Adipocyte (in vitro differentiated cells): ENCODE measurements around the gene RRAS.

Experiments
- DNase-seq: peaks from one replicate; pipeline ENCODE4 v3.0.0-alpha.2; 2015; ENCODE audit warnings: low read depth
- H3K27me3 ChIP-seq: replicated peaks from 2 replicates; pipeline ENCODE4 v1.7.0; 2013; ENCODE audit warnings: mild to moderate bottlenecking, low read length, moderate library complexity; ENCODE audit not compliant: control insufficient read depth, insufficient read depth
- H3K36me3 ChIP-seq: 2 replicates; pipeline ENCODE4 v1.7.0; 2013; ENCODE audit warnings: low read length, mild to moderate bottlenecking, moderate library complexity; ENCODE audit not compliant: control insufficient read depth, insufficient read depth, severe bottlenecking
- H3K4me1 ChIP-seq: 2 replicates; pipeline ENCODE4 v1.7.0; 2013; ENCODE audit warnings: mild to moderate bottlenecking, low read length, moderate library complexity; ENCODE audit not compliant: control insufficient read depth, insufficient read depth
- H3K4me3 ChIP-seq: 2 replicates; pipeline ENCODE4 v1.7.0; 2013; ENCODE audit warnings: mild to moderate bottlenecking, low read length, moderate library complexity
- H3K9ac ChIP-seq: 2 replicates; pipeline ENCODE4 v1.7.0; 2013; ENCODE audit warnings: mild to moderate bottlenecking, low read length, moderate library complexity
- H3K9me3 ChIP-seq: 2 replicates; pipeline ENCODE4 v1.7.0; 2013; ENCODE audit warnings: mild to moderate bottlenecking, low read length, moderate library complexity; ENCODE audit not compliant: control insufficient read depth

Gene RRAS

DNA sequence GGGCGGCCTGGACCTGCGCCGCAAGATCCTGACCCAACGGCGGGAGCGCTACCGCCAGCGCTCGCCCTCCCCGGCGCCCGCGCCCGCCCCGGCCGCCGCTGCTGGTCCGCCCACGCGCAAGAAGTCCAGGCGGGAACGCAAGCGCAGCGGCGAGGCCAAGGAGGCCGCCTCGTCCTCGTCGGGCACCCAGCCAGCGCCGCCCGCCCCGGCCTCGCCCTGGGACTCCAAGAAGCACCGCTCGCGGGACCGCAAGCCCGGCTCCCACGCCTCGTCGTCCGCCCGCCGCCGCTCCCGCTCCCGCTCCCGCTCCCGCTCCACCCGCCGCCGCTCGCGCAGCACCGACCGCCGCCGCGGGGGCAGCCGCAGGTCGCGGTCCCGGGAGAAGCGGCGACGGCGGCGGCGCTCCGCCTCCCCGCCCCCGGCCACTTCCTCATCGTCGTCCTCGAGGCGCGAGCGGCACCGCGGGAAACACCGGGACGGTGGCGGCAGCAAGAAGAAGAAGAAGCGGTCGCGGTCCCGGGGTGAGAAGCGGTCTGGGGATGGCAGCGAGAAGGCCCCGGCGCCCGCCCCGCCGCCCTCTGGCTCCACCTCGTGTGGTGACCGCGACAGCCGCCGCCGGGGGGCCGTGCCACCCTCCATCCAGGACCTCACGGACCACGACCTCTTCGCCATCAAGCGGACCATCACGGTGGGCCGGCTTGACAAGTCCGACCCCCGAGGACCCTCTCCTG lies 12.0 kb upstream of the RRAS start:
- peaks cover 73% of the 10 kb centered on the region for H3K36me3 ChIP-seq
- no peak overlapping the region for H3K9ac ChIP-seq
- no peak overlapping the region for H3K4me3 ChIP-seq
- H3K27me3 ChIP-seq = no peaks in the 10 kb centered on the region
- H3K4me1 ChIP-seq = no peaks in the 10 kb centered on the region
- no peak for DNase-seq
- no peaks in the 10 kb centered on the region for H3K9me3 ChIP-seq

GRCh38 chr19:49651029-49651819 lies 11.3 kb upstream of the RRAS start:
- Histone ChIP-seq H3K9ac (no peak overlapping the region), H3K4me3 (no peak overlapping the region), H3K36me3 (peaks cover 73% of the 10 kb centered on the region), H3K4me1 (no peaks in the 10 kb centered on the region), H3K27me3 (no peaks in the 10 kb centered on the region), H3K9me3 (no peaks in the 10 kb centered on the region)
- no peak for DNase-seq

- H3K4me3 ChIP-seq = no peak overlapping the region
- H3K9me3 ChIP-seq = no peaks in the 10 kb centered on the region
- no peaks in the 10 kb centered on the region for H3K27me3 ChIP-seq
- peaks cover 37% of the 10 kb centered on the region for H3K36me3 ChIP-seq
- H3K4me1 ChIP-seq = peaks cover 15% of the 10 kb centered on the region
- DNase-seq = no peak
- no peak overlapping the region for H3K9ac ChIP-seq
Measured at GRCh38 chr19:49646586-49646985, 6.6 kb upstream of the RRAS start.

DNA sequence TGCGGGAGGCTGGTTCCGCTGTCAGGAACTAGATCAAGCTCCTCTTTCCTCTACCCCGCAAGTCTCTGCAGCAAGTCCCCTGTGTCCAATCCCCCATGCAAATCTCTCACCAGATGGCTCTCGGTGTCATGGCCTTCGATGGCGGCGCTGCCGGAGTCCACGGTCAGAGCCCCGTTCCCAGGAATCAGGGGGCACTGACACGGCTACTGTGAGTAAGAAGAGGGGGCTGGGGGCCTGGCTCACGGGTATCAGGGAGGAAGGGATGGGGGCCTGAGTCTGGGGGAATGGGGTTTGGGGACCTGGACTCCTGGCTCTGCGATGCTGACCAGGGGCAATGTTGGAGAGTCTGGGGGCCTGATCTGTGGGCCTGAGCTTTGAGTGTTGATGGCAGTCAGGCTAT lies 6.1 kb upstream of the RRAS start:
- Histone ChIP-seq H3K27me3 (no peaks in the 10 kb centered on the region), H3K9me3 (no peaks in the 10 kb centered on the region), H3K36me3 (peaks cover 33% of the 10 kb centered on the region), H3K4me3 (no peak overlapping the region), H3K4me1 (peaks cover 21% of the 10 kb centered on the region), H3K9ac (no peak overlapping the region)
- DNase-seq = no peak

DNA sequence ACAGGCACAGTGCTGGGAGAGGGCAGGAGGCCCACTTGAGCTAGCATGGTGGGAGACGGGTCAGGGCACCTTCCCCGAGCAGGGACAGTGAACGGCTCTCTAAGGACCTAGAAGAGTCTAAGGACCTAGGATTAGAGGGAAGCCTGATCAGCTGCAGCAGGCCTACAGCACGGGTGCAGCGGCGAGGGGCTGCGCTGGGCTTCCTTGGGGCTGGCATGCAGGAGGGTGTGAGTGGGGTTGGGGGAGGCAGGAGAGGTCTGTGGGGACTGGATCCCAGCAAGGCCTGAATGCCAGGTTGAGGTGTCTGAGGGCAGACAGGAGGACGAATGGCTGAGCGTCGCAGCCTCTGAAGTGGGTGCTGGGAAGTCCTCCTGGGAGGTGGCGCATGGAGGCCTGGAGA lies 5.6 kb upstream of the RRAS start:
- Histone ChIP-seq H3K9ac (peak overlapping the region; percentile 22), H3K9me3 (no peaks in the 10 kb centered on the region), H3K36me3 (peaks cover 31% of the 10 kb centered on the region), H3K4me3 (no peak overlapping the region), H3K4me1 (peaks cover 24% of the 10 kb centered on the region), H3K27me3 (no peaks in the 10 kb centered on the region)
- no peak for DNase-seq

DNA sequence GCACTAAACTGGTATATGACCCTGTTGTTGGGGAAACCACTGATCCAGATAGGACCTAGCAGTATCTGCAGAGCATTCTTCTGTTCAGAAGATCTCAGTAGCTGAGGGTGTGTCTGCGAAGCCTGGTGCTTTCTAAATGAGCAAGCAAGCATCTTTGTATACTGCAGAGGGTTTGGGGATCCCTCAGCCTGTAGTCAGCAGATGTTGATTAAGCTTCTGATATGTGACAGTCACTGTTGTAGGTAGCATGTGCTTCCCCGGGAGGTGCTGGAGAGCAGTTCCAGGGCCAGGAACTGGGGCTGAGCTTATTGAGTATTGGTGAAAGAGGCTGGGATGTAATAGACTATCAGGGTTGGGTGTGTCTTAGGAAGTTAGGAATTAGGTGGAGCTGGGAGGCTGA lies 3.5 kb upstream of the RRAS start:
- DNase-seq = no peak
- H3K4me1 ChIP-seq = peaks cover 29% of the 10 kb centered on the region
- no peaks in the 10 kb centered on the region for H3K27me3 ChIP-seq
- peak overlapping the region; percentile 99 for H3K9ac ChIP-seq
- no peaks in the 10 kb centered on the region for H3K9me3 ChIP-seq
- H3K36me3 ChIP-seq = peaks cover 15% of the 10 kb centered on the region
- peak overlapping the region; percentile 98 for H3K4me3 ChIP-seq

- Histone ChIP-seq H3K9me3 (no peaks in the 10 kb centered on the region), H3K36me3 (peaks cover 15% of the 10 kb centered on the region), H3K27me3 (no peaks in the 10 kb centered on the region), H3K4me1 (peaks cover 32% of the 10 kb centered on the region), H3K4me3 (peak overlapping the region; percentile 98), H3K9ac (peak overlapping the region; percentile 99)
- no peak for DNase-seq
Measured at GRCh38 chr19:49642492-49643035, 2.6 kb upstream of the RRAS start.

DNA sequence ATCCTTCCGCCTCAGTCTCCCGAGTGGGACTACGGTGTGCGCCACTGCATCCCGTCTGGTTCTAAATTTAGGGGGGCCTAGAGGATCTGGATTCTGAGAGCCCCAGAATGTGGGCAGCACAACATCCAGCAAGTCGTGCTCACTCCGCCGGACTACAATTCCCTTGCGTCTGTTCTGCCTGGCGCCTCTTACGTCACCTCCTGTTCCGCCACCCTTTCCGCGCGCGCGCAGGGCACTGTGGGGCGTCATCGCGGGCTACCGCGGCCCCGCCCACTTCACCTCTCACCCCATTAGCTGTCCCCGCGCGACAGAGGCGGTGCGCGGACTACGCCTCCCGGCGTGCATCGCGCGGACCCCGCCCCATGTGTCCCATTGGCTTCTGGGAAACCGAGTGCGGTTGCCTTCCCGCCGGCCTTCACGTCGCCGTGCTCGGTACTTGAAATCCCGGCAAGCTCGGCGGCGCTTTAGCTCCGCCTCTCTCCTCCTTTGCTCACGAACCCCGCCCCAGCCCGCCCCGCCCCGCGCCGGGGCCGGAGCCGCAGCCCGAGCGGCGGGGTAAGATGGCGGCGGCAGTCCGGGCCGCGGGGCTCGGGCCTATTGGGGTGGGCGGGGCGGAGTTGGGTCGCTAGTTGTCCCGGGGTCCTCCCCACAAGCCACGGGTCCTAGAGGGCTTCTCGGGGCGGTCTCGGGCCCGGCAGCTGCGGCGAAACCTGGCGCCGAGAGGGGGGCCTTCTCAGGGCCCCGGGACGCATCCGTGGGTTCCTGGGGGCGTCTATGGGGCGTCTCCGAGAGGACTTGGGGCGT lies 1.9 kb upstream of the RRAS start, which contains the start of gene SCAF1:
TSS of gene SCAF1 (plus strand) at position 522 of the 804 bp plus-strand sequence. CDS start 2,818 bp downstream, outside the sequence.
- Histone ChIP-seq H3K27me3 (no peaks in the 10 kb centered on the region), H3K4me3 (peak within 1 kb of the TSS; percentile 98), H3K9ac (peak within 1 kb of the TSS; percentile 100), H3K9me3 (no peaks in the 10 kb centered on the region), H3K36me3 (peaks cover 9% of the 10 kb centered on the region), H3K4me1 (peaks cover 34% of the 10 kb centered on the region)
- DNase-seq = peak; percentile 100

DNA sequence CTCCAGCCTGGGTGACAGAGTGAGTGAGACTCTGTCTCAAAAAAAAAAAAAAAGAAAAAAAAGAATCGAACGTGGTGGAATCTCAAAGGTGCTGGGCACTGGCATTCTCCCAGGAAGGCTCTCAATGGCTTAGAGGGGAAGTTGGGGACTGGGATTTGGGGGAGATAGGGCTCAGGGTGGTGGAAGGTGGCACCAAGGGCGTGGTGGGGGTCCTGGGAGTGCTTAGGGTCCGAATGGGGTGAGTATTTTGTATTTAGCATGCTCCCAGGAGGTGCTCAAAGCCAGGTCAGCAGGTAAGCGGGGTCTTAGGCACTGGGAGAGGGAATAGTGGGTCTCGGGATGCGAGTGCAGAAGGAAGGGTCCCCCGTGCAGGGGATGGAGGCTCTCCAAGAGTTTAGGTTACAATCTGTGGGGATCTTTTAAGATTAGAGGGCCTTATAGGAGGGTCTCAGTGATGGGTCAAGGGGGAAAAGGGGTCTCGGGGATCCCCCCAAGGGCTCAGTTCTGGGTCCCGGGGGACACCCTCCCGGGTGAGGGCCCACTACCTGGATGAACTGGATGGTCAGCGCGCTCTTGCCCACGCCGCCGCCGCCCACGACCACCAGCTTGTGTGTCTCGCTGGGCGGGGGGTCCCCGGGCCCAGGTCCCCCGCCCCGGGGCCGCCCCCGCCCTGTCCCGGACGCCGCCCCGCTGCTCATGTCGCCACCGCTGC lies 386 bp downstream of the RRAS start:
- peak overlapping the region; percentile 83 for H3K4me3 ChIP-seq
- H3K9me3 ChIP-seq = no peaks in the 10 kb centered on the region
- H3K9ac ChIP-seq = peak overlapping the region; percentile 99
- peaks cover 45% of the 10 kb centered on the region for H3K4me1 ChIP-seq
- H3K36me3 ChIP-seq = peaks cover 14% of the 10 kb centered on the region
- peak; percentile 33 for DNase-seq
- no peaks in the 10 kb centered on the region for H3K27me3 ChIP-seq

GRCh38 chr19:49637821-49638738 lies 1.9 kb downstream of the RRAS start:
- no peaks in the 10 kb centered on the region for H3K9me3 ChIP-seq
- H3K4me3 ChIP-seq = peak overlapping the region; percentile 83
- DNase-seq = peak; percentile 96

More at GRCh38 chr19:49637821-49638738, 1.9 kb downstream of the RRAS start:
- H3K27me3 ChIP-seq = no peaks in the 10 kb centered on the region
- peaks cover 44% of the 10 kb centered on the region for H3K4me1 ChIP-seq
- H3K9ac ChIP-seq = peak overlapping the region; percentile 99
- peaks cover 14% of the 10 kb centered on the region for H3K36me3 ChIP-seq
